Measurements from ENCODE around the gene OGFR.

The OGFR gene

GRCh38 chr20:62769346-62770071 is 35.1 kb upstream of the OGFR start:
- no peak overlapping the region for H3K4me3 ChIP-seq (ENCODE audit: low read depth, low read length)
- no peak for TF ChIP-seq CTCF (conservative IDR thresholded peaks at IDR 0.05; ENCODE audit: low read depth, low read length)
- DNase-seq (ENCODE audit: low read depth): no peak

GRCh38 chr20:62770111-62770910 is 34.3 kb upstream of the OGFR start:
- no peak for TF ChIP-seq CTCF (conservative IDR thresholded peaks at IDR 0.05; ENCODE audit: low read depth, low read length)
- no peak for DNase-seq (ENCODE audit: low read depth)
- no peak overlapping the region for H3K4me3 ChIP-seq (ENCODE audit: low read depth, low read length)

- TF ChIP-seq CTCF (conservative IDR thresholded peaks at IDR 0.05; ENCODE audit: low read depth, low read length): no peak
- DNase-seq (ENCODE audit: low read depth): no peak
Measured at GRCh38 chr20:62770916-62771315, 33.7 kb upstream of the OGFR start.

GRCh38 chr20:62771396-62772102 is 33.1 kb upstream of the OGFR start:
- DNase-seq (ENCODE audit: low read depth): no peak
- TF ChIP-seq CTCF (conservative IDR thresholded peaks at IDR 0.05; ENCODE audit: low read depth, low read length): no peak
- H3K4me3 ChIP-seq (ENCODE audit: low read depth, low read length): no peak overlapping the region

More at GRCh38 chr20:62770916-62771315, 33.7 kb upstream of the OGFR start:
- no peak overlapping the region for H3K4me3 ChIP-seq (ENCODE audit: low read depth, low read length)

GRCh38 chr20:62772103-62772611 is 32.5 kb upstream of the OGFR start:
- no peak for TF ChIP-seq CTCF (conservative IDR thresholded peaks at IDR 0.05; ENCODE audit: low read depth, low read length)
- DNase-seq (ENCODE audit: low read depth): no peak
- H3K4me3 ChIP-seq (ENCODE audit: low read depth, low read length): no peak overlapping the region

- DNase-seq (ENCODE audit: low read depth): no peak
- no peak for TF ChIP-seq CTCF (conservative IDR thresholded peaks at IDR 0.05; ENCODE audit: low read depth, low read length)
- no peak overlapping the region for H3K4me3 ChIP-seq (ENCODE audit: low read depth, low read length)
Measured at GRCh38 chr20:62772619-62772989, 32.0 kb upstream of the OGFR start.

Data from choroid plexus epithelial cell (primary cell).